ENCODE measurements around the gene GOLGA6A.
"Not testable (repeated sequence)": the region's sequence is repeated elsewhere in the genome, so short reads cannot be mapped to it uniquely, and the experiment has no call there.

GOLGA6A gene

DNA sequence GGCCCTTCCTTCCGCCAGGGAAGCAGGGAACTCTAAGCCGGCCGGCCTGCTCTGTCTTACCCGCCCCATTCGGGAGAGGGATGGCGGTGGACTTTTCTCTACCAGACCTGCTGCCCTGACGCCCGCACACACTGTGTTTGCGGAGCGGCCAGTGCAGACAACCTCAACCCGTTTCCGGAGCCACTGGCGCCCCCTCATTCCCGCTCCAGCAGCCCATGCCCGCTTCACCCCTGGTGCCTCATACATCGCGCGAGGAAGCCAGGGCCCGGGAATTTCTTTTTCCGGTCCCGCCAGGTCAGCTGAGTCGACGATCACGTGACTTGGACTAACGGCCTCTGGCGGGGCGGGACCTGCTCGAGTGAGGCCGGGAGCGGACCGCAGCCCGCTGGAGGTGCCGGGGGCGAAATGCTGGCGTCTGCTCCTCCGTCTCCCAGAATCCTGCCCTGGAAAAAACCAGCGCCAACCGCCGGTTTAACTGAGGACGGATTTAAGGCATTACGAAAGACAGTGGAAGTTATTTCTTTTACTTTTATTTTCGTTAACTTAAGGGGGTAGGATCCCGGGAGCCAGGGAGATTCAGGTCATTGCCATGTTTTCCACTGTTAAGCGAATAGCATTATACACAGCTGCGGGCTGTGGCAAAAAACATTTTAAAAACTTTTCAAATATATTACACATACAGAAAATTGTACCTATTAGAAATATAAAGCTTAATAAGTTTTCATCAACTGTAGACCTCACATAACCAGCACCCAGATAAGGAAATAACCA lies 17.8 kb upstream of the GOLGA6A start:
- peak; percentile 88 for DNase-seq

DNA sequence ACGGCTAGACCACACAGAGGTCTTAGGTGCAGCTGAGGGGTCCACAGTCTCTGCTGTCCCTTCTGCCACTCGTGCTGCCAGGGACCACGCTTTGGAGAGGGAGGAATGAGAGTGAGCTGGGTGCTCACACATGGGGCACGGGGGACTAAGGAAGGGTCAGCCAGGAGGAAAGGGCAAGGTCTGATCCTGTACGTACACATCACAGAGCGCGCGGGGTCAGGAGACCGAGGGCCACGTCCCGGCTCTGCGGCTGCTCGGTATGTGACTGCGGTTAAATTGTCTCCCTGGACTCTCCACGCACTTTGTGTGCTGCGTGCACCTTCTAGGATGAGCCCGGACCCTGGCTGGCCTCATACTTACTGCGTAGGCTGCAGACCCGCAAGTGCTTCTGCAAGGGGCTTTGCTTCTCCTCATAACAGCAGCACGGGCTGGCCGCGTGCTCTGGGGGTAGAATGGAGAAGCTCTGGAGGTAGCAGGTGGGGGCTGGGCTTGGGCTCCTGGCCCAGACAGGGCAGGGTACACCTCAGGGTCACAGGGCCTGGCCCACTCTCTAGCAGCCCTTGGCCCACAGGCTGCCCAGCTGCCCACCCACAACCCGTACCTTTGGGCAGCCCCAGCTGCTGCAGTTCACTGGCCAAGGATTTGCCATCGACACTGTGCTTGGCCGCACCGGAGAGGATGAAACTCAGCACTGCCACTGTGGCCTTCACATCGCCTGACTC lies 14.6 kb upstream of the GOLGA6A start:
- not testable (repeated sequence) for DNase-seq

DNA sequence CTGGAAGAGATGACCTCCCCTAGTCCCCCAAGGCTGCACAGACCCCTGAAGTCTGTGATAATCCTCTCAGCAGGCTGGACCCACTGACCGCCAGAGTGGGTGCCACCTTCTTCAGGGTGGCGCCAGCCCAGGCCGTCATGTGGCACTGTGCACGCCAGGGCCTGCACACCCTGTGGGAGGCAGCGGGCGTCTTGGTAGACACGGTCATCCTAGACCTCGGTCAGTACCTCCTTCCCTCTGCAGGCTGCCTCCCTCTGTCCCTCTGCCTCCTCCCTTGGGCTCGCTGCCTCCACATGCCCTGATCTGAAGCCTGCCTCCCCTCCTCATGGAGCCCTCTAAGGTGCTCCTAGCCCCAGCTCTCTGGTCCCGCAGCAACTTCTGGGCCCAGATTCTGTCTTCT lies 13.3 kb upstream of the GOLGA6A start:
- DNase-seq: not testable (repeated sequence)

DNA sequence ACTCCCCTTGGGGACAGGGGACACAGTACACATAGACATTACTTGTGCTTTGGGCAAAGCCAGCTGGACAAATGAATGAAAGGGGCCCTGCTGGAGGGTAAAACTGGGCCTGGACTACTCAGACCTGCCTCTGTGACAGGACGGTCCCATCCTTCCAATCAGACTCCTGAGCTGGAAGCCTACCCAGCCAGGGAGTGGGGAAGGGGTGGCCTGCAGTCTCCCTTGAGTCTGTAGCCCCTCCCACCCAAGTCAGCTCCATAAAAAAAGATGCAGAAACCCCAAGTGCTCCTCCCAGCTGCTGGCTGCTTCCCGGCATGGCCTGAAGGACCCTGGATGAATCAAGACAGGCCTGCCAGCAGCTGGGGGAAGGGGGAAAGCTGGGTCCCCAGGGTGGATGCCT lies 12.2 kb upstream of the GOLGA6A start:
- DNase-seq: not testable (repeated sequence)

DNA sequence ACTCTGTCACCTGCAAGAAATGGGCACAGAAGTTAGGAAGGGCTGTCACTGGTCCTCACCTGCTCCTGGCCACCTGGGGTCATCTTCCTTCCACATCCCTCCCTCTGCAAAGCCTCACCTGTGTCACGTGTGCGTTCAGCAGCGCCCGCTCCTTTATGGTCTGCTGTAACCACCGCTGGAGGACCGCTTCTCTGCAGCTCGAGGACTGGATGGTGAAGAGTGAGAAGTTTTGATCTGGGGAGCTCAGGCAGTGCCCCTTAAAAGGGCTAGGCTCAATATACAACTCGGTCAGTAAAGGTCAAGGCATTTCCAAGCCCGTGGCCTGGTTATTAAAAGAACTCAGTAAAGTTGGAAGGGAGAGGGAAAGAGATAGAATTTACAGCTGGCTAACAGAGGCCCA lies 6.6 kb downstream of the GOLGA6A start:
- not testable (repeated sequence) for DNase-seq

DNA sequence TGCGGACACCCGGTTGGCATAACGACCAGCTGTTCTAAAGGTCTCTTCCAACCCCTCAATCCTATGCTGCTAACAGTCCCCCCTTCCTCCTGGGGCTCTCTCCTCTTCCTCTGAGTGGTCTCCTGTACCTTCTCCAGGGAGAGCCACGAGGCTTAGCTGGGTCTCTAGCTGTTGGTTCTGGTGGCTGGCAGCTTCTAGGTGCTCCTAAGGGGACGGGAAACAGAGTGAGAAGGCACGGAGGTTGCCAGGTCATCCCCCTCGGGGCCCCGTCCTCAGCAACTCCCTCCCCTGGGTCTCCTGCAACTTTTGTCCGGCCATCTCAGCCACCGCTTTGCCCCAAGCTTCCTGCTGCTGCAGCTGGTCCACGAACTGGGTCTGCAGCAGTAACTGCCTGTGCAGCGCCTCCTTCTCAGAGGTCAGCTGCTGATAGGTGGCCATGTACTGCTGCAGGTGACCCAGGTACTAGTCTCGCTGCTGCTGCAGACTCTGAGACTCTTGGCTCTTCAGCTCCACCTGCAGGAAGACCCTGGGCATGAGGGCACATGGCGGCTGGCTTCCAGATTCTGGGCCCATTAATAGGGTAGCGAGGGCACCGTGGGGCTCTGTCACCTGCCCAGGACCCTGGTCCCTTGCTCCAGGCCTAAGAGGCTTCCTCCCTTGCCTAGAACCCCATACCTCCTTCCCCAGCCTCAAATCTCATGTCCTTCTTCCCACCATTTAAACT lies 9.6 kb downstream of the GOLGA6A start:
- peak; percentile 38 for DNase-seq

DNA sequence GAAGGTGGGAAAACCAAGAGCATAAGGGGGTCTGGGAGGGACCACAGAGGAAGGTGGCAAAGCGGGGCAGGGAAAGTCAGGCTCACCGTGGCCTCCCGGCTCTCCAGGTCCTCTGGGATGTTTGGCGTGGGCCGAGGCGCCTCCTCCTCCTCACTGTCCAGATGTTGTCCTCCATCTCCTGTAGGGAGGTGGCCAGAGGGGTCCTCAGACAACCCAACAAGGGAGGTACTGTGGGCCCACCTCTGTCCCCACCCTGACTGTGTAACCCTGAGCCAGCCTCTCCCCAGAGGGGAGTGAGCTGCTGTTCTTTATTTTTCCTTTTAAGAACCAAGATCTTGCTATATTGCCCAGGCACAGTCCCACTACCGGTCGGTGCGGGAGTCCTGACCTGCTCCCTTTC lies 10.2 kb downstream of the GOLGA6A start:
- DNase-seq: not testable (repeated sequence)

DNA sequence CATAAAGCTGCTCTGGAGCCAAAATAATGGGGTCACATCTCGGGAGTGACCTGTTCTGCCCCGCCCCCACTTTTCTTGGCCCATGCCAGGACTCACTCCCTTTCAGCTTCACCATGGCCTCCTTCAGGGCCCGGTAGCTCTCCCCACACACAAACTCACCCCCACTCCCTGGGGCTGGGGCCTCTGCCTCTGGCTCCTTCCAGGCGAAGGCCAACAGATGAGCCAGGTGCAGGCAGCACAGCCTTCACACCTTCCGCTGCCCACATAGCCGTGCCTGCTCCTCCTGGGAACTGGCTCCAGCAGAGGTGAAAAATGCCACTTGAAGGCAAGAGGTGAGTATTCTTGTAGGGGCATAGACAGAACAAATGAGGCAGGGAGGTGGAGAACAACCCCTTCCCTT lies 10.7 kb downstream of the GOLGA6A start:
- not testable (repeated sequence) for DNase-seq

DNA sequence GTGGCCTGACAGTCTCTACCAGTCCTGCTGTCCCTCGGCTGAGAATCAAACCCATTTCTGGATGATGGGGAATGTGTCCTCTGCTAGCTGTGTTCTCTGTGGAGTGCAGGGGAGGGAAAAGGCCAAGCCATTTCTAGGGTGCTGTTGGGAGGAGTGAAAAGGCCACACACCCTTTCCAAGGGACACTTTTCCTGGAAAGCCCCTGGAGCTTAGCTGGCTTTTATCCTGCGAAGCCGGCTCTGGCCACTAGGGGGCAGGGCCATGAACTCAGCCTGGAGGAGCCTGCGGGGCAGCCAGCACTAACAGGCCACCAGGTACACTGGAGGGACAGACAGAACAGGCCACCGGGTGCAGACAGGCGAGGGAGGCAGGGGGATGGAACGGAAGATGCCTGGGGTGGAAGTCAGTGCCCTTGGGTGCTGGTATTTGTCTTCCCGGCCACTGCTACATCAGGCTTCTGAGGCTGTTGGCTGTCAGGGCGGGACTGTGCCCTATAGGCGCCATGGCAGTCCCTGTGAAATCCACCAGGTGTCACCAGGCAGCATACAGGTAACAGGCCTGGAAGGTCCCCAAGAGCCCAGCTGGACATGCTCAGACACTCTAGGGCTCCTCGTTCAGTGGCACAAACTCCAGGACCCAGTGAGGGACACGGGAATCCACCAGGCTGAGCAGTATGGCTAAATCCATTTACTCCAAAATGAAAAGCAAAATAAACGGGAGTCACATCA lies 16.5 kb downstream of the GOLGA6A start:
- DNase-seq: peak; percentile 43

DNA sequence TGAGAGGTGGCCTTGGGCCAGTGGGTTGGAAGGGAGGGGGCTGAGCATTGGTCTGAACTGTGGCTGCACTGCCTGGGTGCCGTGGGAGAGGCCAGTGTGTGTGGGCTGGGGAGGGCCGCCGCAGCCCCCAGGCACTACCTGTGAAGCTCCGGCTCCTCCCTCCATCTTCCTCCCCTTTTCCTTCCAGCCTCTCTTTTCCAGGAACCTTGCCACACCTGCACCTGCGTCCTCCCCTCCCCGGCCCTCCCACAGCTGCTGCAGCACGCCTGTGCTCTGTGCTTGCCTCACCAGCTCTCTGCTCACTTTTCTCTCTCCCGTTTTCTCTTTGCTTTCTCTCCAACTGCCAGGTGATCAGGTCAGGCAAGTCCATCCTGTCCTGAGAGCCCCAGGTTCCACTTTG lies 17.5 kb downstream of the GOLGA6A start:
- DNase-seq: not testable (repeated sequence)

DNA sequence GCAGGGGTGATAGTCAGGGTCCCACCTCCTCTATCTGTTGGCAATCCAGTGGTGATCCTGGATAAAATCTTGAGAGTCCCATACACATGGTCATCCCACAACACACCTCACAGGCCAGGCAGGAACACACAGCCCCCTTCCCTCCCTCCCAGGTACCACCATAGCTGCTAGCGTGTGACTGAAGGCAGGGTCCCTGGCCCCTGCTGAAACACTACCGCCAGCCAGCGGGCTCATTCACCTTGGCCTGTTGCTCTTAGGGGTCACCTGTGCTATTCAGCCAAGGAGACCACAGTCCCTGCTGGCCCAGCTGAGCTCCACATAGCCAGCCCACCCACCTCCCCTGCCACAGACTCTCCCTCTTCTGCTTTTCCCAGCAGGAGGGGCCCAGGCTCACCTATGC lies 18.2 kb downstream of the GOLGA6A start:
- DNase-seq: not testable (repeated sequence)

DNA sequence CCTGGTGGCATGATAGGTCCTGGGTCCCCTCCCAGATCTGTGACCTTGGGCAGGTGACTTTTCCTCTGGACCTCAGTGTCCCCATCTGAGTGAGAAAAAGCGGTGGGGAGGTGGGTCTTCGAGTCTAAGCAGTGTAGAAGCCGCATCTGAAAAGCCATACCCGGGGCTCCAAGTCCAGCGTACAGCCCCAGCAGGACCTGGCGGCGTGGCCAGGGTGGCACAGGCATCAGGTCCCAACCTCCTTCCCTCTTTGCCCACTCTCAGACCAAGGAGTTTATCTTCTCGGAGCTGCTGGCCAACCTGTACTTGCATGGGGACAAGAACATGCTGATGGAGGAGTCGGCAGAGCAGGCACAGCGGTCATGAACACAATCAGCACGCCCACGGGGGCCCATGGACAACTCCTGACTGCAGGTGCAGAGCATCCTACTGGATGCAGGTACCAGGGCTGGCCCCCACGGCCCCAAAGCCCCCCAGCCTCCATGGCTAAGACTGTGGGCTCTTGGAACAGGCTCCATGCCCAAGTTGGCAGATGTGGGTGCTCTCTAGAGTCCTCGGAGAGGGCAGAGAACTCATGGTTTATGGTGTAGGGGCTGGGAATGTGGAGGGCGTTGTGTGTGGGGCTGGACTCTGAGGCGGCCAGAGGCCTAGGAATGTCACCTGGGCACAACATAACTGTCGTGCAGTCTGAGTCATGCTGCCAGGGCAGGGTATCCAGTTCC lies 18.8 kb downstream of the GOLGA6A start:
- not testable (repeated sequence) for DNase-seq

DNA sequence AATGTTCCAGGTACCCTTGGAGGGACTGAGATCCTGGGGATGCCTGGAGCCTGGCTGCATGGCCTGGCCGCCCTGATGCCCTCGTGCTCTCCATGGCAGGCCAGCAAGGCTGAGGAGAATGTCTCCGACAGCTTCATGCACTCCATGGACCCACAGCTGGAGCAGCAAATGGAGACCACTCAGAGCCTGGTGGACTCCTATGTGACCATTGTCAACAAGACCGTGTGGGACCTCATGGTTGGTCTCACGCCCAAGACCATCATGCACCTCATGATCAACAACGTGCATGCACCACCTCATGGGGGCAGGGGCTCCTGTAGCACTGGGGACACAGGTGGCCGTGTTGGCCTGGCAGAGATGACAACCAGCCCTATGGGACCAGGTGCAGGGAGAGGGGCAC lies 19.7 kb downstream of the GOLGA6A start:
- no peak for DNase-seq

DNA sequence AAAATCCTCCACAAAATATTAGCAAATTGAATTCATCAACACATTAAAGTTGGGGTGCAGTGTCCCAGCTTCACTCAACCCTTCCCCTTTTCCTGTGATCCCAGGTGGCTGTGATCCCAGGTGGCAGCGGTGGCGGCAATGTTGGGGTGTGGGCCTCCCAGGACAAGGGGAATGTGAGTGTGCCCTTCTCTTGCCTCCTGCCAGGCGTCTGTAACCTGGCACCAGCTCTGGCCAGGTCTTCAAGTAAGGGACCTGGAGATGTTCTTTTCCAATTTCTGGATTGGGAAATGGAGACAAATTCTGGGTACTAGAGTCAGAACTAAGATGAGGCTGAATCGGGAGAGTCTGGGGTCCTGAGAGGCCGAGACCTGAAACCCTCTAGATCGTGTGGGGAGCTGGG lies 20.1 kb downstream of the GOLGA6A start:
- DNase-seq: no peak

DNA sequence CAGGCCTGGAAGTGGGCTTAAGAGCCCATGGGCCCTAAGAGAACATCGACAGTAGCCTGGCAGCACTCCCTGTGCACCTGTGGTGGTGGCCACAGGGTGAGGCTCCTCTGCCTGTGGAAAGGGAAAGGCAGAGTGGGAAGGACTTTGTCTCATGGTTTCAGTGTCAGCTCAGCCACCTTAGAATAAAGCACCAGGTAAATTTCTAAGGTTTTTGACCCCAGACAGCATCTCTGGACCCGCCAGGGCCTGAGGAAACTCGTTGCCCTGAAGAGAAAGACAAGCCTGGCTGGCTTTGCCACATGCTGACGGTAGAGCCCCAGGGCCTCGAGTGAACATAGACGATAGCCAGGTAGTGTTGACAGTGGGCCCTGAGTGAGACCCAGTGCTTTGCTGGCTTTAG lies 22.1 kb downstream of the GOLGA6A start:
- DNase-seq: no peak

DNA sequence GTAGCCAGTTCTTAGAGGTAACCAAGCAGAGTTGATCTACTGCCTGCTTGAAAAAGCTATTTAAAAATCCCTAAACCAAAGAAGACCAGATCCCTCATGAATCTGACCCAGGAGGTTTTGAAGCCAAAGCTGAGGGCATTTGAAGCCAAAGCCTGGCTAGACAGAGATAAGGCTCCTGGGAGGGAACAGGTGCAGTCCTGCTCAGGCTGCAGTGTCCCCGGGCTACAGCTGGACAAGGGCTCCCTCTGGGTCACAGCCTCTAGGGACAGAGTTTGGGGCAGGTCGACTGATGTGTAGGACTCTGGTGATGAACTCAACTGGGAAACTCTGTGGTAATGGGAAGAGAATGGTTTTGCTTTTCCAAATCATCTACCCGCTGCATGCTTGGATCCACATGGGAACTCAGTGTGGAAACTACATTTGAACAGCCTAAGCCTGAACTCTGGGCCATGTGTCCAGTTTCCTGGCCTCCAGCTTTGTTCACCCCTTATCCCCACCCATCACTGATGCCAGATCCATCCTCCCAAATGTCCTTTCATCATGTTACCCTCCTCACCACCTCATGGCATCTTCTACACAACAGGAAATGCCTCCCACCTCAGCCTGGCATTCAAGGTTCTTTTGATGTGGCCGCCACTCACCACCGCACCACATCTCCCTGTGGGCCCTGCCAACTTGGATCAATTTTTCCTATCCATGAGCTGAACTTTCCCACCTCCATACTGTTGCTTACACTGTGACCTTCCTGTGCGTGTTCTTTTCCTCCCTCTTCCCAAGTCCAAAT lies 23.1 kb downstream of the GOLGA6A start:
- DNase-seq: not testable (repeated sequence)

DNA sequence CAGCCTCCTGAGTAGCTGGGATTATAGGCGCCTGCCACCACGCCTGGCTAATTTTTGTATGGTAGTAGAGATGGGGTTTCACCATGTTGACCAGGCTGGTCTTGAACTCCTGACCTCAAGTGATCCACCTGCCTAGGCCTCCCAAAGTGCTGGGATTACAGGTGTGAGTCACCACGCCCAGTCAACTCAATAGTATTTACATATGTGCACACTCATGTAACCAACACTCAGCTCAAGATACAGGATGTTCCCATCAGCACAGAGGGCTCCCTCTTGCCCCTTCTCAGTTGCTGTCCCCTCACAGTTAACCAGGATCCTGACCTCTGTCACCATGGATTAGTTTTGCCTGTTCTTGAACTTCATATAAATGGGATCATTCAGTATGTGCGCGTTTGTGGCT lies 26.0 kb downstream of the GOLGA6A start:
- not testable (repeated sequence) for DNase-seq

DNA sequence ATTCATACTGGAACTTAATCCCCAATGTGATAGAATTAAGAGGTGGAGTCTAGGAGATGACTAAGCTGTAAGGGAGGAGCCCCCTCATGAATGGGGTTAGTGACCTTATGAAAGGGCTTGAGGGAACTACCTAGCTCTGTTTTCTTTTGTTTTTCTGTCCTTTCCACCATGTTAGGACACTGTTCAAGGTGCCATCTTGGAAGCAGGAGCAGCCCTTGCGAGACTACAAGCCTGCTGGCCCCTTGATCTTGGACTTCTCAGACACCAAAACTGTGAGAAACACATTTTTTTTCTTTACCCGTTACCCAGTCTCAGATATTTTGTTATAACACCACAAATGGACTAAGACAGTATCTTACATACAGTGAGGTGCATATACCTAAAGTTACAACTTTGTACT lies 26.5 kb downstream of the GOLGA6A start:
- DNase-seq: no peak

DNA sequence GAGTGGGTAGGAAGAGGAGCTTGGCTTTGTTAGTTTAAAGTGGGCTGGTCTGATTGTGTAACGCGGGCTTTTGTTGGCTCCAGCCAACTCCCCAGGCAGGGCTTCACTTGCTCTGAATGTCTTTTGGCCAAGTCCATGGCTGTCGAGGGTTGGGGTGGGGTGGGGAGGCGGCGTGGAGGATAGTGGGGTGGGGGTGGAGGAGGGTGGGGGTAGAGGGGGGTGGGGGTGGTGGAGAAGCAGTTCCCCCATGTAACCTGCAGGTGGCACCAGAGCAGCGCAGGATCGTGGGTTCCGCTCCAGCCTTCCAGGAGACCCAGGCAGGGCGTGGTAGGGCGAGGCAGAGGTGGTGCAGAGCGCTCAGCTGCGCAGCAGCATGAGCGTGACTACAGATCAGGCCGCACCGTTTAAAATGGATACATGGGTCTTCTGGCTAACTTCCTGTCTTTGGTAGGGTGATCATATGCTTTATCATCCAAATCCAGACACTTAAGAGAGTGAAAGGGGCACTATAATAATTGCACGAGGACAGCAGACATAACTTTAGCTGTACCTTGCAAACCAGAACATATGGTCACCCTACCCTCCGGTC lies 28.3 kb downstream of the GOLGA6A start:
- DNase-seq: peak; percentile 78

DNA sequence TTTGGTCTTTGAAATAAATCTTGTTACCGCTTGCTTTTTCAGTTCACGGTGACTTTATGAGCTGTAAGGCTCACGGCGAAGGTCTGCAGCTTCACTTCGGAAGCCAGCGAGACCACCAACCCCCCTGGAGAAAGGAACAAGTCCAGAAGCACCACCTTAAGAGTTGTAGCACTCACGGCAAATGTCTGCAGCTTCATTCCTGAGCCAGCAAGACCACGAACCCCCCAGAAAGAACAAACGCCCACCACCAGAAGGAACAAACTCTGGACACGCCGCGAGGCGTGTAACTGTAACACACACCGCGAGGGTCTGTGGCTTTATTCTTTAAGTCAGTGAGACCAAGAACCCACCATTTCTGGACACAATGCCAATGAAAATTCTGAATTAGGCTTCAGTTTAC lies 28.8 kb downstream of the GOLGA6A start:
- no peak for DNase-seq
